Measurements from ENCODE around the gene C17orf75. TPM values are rescaled to one million over a fixed set of nuclear protein-coding genes. Genes with fewer than 3 reads are reported as not detected.

The C17orf75 gene
- total and polyA plus RNA-seq, 5 donors = 16.4 to 19.0 (median 16.9) TPM

- no peak for ATAC-seq
- no peak overlapping the region for H3K27ac ChIP-seq (ENCODE audit: low read length)
- intact Hi-C loops (cut with DNase I) = no loop called here
- no peaks in the 10 kb centered on the region for H3K27me3 ChIP-seq (ENCODE audit: control insufficient read depth, insufficient read depth)
- no peaks in the 10 kb centered on the region for H3K4me1 ChIP-seq (ENCODE audit: control insufficient read depth, insufficient read depth, low read length)
- H3K9me3 ChIP-seq (ENCODE audit: control insufficient read depth, low read length) = no peaks in the 10 kb centered on the region
- no peak for DNase-seq
- 90% methylated on average over 10 of the region's 10 CpGs for WGBS
- H3K4me3 ChIP-seq (ENCODE audit: low read length) = no peak overlapping the region
Observed at GRCh38 chr17:32287804-32288511, 54.0 kb downstream of the C17orf75 start.

- Histone ChIP-seq H3K4me1 (ENCODE audit: control insufficient read depth, insufficient read depth, low read length) (no peaks in the 10 kb centered on the region), H3K9me3 (ENCODE audit: control insufficient read depth, low read length) (no peaks in the 10 kb centered on the region), H3K27me3 (ENCODE audit: control insufficient read depth, insufficient read depth) (no peaks in the 10 kb centered on the region), H3K27ac (ENCODE audit: low read length) (no peak overlapping the region), H3K4me3 (ENCODE audit: low read length) (no peak overlapping the region)
- ATAC-seq (no peak), DNase-seq (no peak)
- WGBS = 81% methylated on average over 5 of the region's 5 CpGs
- intact Hi-C loops (cut with DNase I) = no loop called here
Observed at GRCh38 chr17:32286518-32286900, 55.5 kb downstream of the C17orf75 start.

GRCh38 chr17:32285746-32286517 is 56.0 kb downstream of the C17orf75 start:
- Histone ChIP-seq H3K27me3 (ENCODE audit: control insufficient read depth, insufficient read depth) (no peaks in the 10 kb centered on the region), H3K4me3 (ENCODE audit: low read length) (no peak overlapping the region), H3K27ac (ENCODE audit: low read length) (no peak overlapping the region), H3K9me3 (ENCODE audit: control insufficient read depth, low read length) (no peaks in the 10 kb centered on the region), H3K4me1 (ENCODE audit: control insufficient read depth, insufficient read depth, low read length) (no peaks in the 10 kb centered on the region)
- intact Hi-C loops (cut with DNase I) = no loop called here
- no peak for DNase-seq
- WGBS = 82% methylated on average over 9 of the region's 9 CpGs
- no peak for ATAC-seq

GRCh38 chr17:32285306-32285705 is 56.7 kb downstream of the C17orf75 start:
- Histone ChIP-seq H3K9me3 (ENCODE audit: control insufficient read depth, low read length) (no peaks in the 10 kb centered on the region), H3K4me3 (ENCODE audit: low read length) (no peak overlapping the region), H3K4me1 (ENCODE audit: control insufficient read depth, insufficient read depth, low read length) (no peaks in the 10 kb centered on the region), H3K27me3 (ENCODE audit: control insufficient read depth, insufficient read depth) (no peaks in the 10 kb centered on the region), H3K27ac (ENCODE audit: low read length) (no peak overlapping the region)
- DNase-seq (no peak), ATAC-seq (no peak)
- WGBS = 82% methylated on average over 8 of the region's 8 CpGs
- intact Hi-C loops (cut with DNase I) = no loop called here

- H3K4me1 ChIP-seq (ENCODE audit: control insufficient read depth, insufficient read depth, low read length) = no peaks in the 10 kb centered on the region
- no peaks in the 10 kb centered on the region for H3K9me3 ChIP-seq (ENCODE audit: control insufficient read depth, low read length)
- H3K27me3 ChIP-seq (ENCODE audit: control insufficient read depth, insufficient read depth) = no peaks in the 10 kb centered on the region
- WGBS = 47% methylated on average over 20 of the region's 20 CpGs
- no peak overlapping the region for H3K27ac ChIP-seq (ENCODE audit: low read length)
- intact Hi-C loops (cut with DNase I) = no loop called here
- no peak overlapping the region for H3K4me3 ChIP-seq (ENCODE audit: low read length)
- peak; percentile 35 to 75 for ATAC-seq
- peak in 1 of 3 donors; percentile 68 for DNase-seq
Observed at GRCh38 chr17:32283745-32284201, 58.2 kb downstream of the C17orf75 start.

- ATAC-seq = peak; percentile 46 to 62
- H3K9me3 ChIP-seq (ENCODE audit: control insufficient read depth, low read length) = no peaks in the 10 kb centered on the region
- H3K4me3 ChIP-seq (ENCODE audit: low read length) = no peak overlapping the region
- intact Hi-C loops (cut with DNase I) = no loop called here
- 49% methylated on average over 9 of the region's 9 CpGs for WGBS
- no peaks in the 10 kb centered on the region for H3K4me1 ChIP-seq (ENCODE audit: control insufficient read depth, insufficient read depth, low read length)
- H3K27me3 ChIP-seq (ENCODE audit: control insufficient read depth, insufficient read depth) = no peaks in the 10 kb centered on the region
- H3K27ac ChIP-seq (ENCODE audit: low read length) = no peak overlapping the region
- DNase-seq = peak; percentile 66 to 83 (median 76)
Observed at GRCh38 chr17:32281011-32281451, 60.9 kb downstream of the C17orf75 start.

- no peak for ATAC-seq
- Histone ChIP-seq H3K4me1 (ENCODE audit: control insufficient read depth, insufficient read depth, low read length) (peaks cover 2% of the 10 kb centered on the region), H3K27ac (ENCODE audit: low read length) (no peak overlapping the region), H3K9me3 (ENCODE audit: control insufficient read depth, low read length) (no peaks in the 10 kb centered on the region), H3K4me3 (ENCODE audit: low read length) (no peak overlapping the region), H3K27me3 (ENCODE audit: control insufficient read depth, insufficient read depth) (no peaks in the 10 kb centered on the region)
- WGBS = 74% methylated on average over 21 of the region's 21 CpGs
- intact Hi-C loops (cut with DNase I) = no loop called here
- DNase-seq = peak in 1 of 3 donors; percentile 26
Observed at GRCh38 chr17:32279891-32280716, 61.9 kb downstream of the C17orf75 start.

GRCh38 chr17:32278815-32279214 is 63.2 kb downstream of the C17orf75 start:
- Histone ChIP-seq H3K27ac (ENCODE audit: low read length) (no peak overlapping the region), H3K4me1 (ENCODE audit: control insufficient read depth, insufficient read depth, low read length) (peaks cover 2% of the 10 kb centered on the region), H3K4me3 (ENCODE audit: low read length) (no peak overlapping the region), H3K27me3 (ENCODE audit: control insufficient read depth, insufficient read depth) (no peaks in the 10 kb centered on the region), H3K9me3 (ENCODE audit: control insufficient read depth, low read length) (no peaks in the 10 kb centered on the region)
- intact Hi-C loops (cut with DNase I) = no loop called here
- 96% methylated on average over 2 of the region's 2 CpGs for WGBS
- ATAC-seq = no peak
- no peak for DNase-seq

Small RNA genes within 50 kb of the gene (microRNA-seq; reads per million reads assigned to microRNA genes)
- 0 to 0.42 reads per million in 2 donors for gene MIR632

Other genes with a start within 250 kb of the C17orf75 start
- gene RHOT1, start 199.7 kb downstream of the C17orf75 start, total RNA-seq = 10 to 100 TPM; 51.4 to 69.3 (median 54.5) TPM
- gene RHOT1, start 199.7 kb downstream of the C17orf75 start, polyA plus RNA-seq = 50.9 TPM
- 10 to 100 TPM; 19.6 to 51.1 (median 38.3) TPM for gene RHBDL3, start 76.3 kb downstream of the C17orf75 start, total RNA-seq
- gene RHBDL3, start 76.3 kb downstream of the C17orf75 start, polyA plus RNA-seq = 40.0 TPM
- 10 to 100 TPM; 77.6 to 94.4 (median 80.9) TPM for gene ZNF207, start 8.0 kb upstream of the C17orf75 start, total RNA-seq
- gene ZNF207, start 8.0 kb upstream of the C17orf75 start, polyA plus RNA-seq = 54.7 TPM
- 10 to 100 TPM; 55.0 to 79.1 (median 64.4) TPM for gene PSMD11, start 102.3 kb upstream of the C17orf75 start, total RNA-seq
- gene PSMD11, start 102.3 kb upstream of the C17orf75 start, polyA plus RNA-seq = 50.8 TPM
- gene CDK5R1, start 144.8 kb upstream of the C17orf75 start, total RNA-seq = 1 to 10 TPM; 1.3 to 2.6 (median 1.7) TPM
- gene CDK5R1, start 144.8 kb upstream of the C17orf75 start, polyA plus RNA-seq = 0.95 TPM

All from right cardiac atrium (tissue), 5 donors.